WTC11 (cell line): ENCODE data around the gene PAK6. TPM values are rescaled to one million over a fixed set of nuclear protein-coding genes. Genes with fewer than 3 reads are reported as not detected.

ENCODE experiments used
- ARID4B ChIP-seq: sonication (generic); formaldehyde crosslinking; IDR thresholded peaks from 2 replicates; pipeline ENCODE4 v1.8.0; 2023; ENCODE audit warnings: missing genetic modification reagents, mild to moderate bottlenecking, borderline replicate concordance
- CREB1 ChIP-seq: sonication (generic); formaldehyde crosslinking; IDR thresholded peaks from 2 replicates; pipeline ENCODE4 v1.8.0; 2023; ENCODE audit warnings: mild to moderate bottlenecking, missing genetic modification reagents
- ELF4 ChIP-seq: sonication (generic); formaldehyde crosslinking; IDR thresholded peaks from 2 replicates; pipeline ENCODE4 v1.8.1; 2022; ENCODE audit warnings: low read depth, mild to moderate bottlenecking, moderate library complexity, missing genetic modification reagents
- EMX1 ChIP-seq: fragments of 250-450 bp; sonication (Bioruptor Pico); IDR thresholded peaks from 2 replicates; pipeline ENCODE4 v1.8.0; 2021; ENCODE audit warnings: mild to moderate bottlenecking
- ESRRA ChIP-seq: sonication (generic); formaldehyde crosslinking; IDR thresholded peaks from 2 replicates; pipeline ENCODE4 v1.8.1; 2022; ENCODE audit warnings: mild to moderate bottlenecking, missing genetic modification reagents, borderline replicate concordance
- FOXJ3 ChIP-seq: sonication (generic); formaldehyde crosslinking; IDR thresholded peaks from 2 replicates; pipeline ENCODE4 v1.9.0; 2021; ENCODE audit warnings: missing genetic modification reagents, mild to moderate bottlenecking, borderline replicate concordance
- GABPB1 ChIP-seq: sonication (generic); formaldehyde crosslinking; IDR thresholded peaks from 2 replicates; pipeline ENCODE4 v1.8.1; 2023; ENCODE audit warnings: mild to moderate bottlenecking, missing genetic modification reagents
- GRHL2 ChIP-seq: fragments of 250-450 bp; sonication (Bioruptor Pico); IDR thresholded peaks from 2 replicates; pipeline ENCODE4 v1.8.0; 2022; ENCODE audit warnings: mild to moderate bottlenecking, moderate library complexity; ENCODE audit not compliant: insufficient replicate concordance, severe bottlenecking
- HMGA2 ChIP-seq: fragments of 250-450 bp; sonication (Bioruptor Pico); IDR thresholded peaks from 2 replicates; pipeline ENCODE4 v1.4.0; 2021; ENCODE audit warnings: mild to moderate bottlenecking, moderate library complexity
- IRF2 ChIP-seq: sonication (generic); formaldehyde crosslinking; IDR thresholded peaks from 2 replicates; pipeline ENCODE4 v1.8.0; 2022; ENCODE audit warnings: low read depth, missing genetic modification reagents, borderline replicate concordance
- JUN ChIP-seq: sonication (generic); formaldehyde crosslinking; IDR thresholded peaks from 2 replicates; pipeline ENCODE4 v1.8.0; 2023; ENCODE audit warnings: mild to moderate bottlenecking, missing genetic modification reagents
- KAT7 ChIP-seq: sonication (generic); formaldehyde crosslinking; IDR thresholded peaks from 2 replicates; pipeline ENCODE4 v1.8.1; 2023; ENCODE audit warnings: missing genetic modification reagents, mild to moderate bottlenecking, borderline replicate concordance
- MAX ChIP-seq: sonication (generic); formaldehyde crosslinking; IDR thresholded peaks from 2 replicates; pipeline ENCODE4 v1.8.0; 2022; ENCODE audit warnings: mild to moderate bottlenecking, missing genetic modification reagents
- MXD4 ChIP-seq: fragments of 250-450 bp; sonication (Bioruptor Pico); IDR thresholded peaks from 2 replicates; pipeline ENCODE4 v1.8.0; 2021; ENCODE audit warnings: mild to moderate bottlenecking, moderate library complexity, borderline replicate concordance
- PRRX2 ChIP-seq: fragments of 250-450 bp; sonication (Bioruptor Pico); IDR thresholded peaks from 2 replicates; pipeline ENCODE4 v1.8.0; 2021; ENCODE audit warnings: mild to moderate bottlenecking
- RELA ChIP-seq: sonication (generic); formaldehyde crosslinking; IDR thresholded peaks from 2 replicates; pipeline ENCODE4 v1.8.1; 2022; ENCODE audit warnings: missing genetic modification reagents, mild to moderate bottlenecking, borderline replicate concordance
- SOX15 ChIP-seq: fragments of 250-450 bp; sonication (Bioruptor Pico); IDR thresholded peaks from 2 replicates; pipeline ENCODE4 v1.9.0; 2021; ENCODE audit warnings: mild to moderate bottlenecking
- TEAD1 ChIP-seq: sonication (generic); formaldehyde crosslinking; IDR thresholded peaks from 2 replicates; pipeline ENCODE4 v1.8.0; 2022; ENCODE audit warnings: mild to moderate bottlenecking, missing genetic modification reagents
- TP53 ChIP-seq: sonication (generic); formaldehyde crosslinking; IDR thresholded peaks from 2 replicates; pipeline ENCODE4 v1.8.1; 2023; ENCODE audit warnings: mild to moderate bottlenecking, missing genetic modification reagents
- ZBTB21 ChIP-seq: sonication (generic); formaldehyde crosslinking; IDR thresholded peaks from 2 replicates; pipeline ENCODE4 v1.8.1; 2023; ENCODE audit warnings: mild to moderate bottlenecking, missing genetic modification reagents, borderline replicate concordance
- ZNF138 ChIP-seq: sonication (generic); formaldehyde crosslinking; conservative IDR thresholded peaks from 2 replicates; pipeline ENCODE4 v1.8.1; 2022; ENCODE audit warnings: mild to moderate bottlenecking, moderate library complexity, missing genetic modification reagents
- ZNF396 ChIP-seq: fragments of 250-450 bp; sonication (Bioruptor Pico); IDR thresholded peaks from 2 replicates; pipeline ENCODE4 v1.8.0; 2021; ENCODE audit warnings: mild to moderate bottlenecking, moderate library complexity, borderline replicate concordance
- ZSCAN18 ChIP-seq: fragments of 250-450 bp; sonication (Bioruptor Pico); IDR thresholded peaks from 2 replicates; pipeline ENCODE4 v2.1.2; 2022; ENCODE audit warnings: mild to moderate bottlenecking, moderate library complexity
- total RNA-seq: library from RNA; stranded (reverse); gene quantifications from 3 replicates; pipeline ENCODE4 v1.2.3, GENCODE V29; 2021
- TF ChIP-seq, protein P1 (sequence below): fragments of 250-450 bp; sonication (Bioruptor Pico); IDR thresholded peaks from 2 replicates; pipeline ENCODE4 v1.8.0; 2021; ENCODE audit warnings: mild to moderate bottlenecking
- TF ChIP-seq, protein P2 (sequence below): sonication (generic); formaldehyde crosslinking; IDR thresholded peaks from 2 replicates; pipeline ENCODE4 v1.8.1; 2022; ENCODE audit warnings: low read depth, missing genetic modification reagents, borderline replicate concordance
- TF ChIP-seq, protein P3 (sequence below): sonication (generic); formaldehyde crosslinking; IDR thresholded peaks from 2 replicates; pipeline ENCODE4 v1.8.1; 2022; ENCODE audit warnings: mild to moderate bottlenecking, moderate library complexity, missing genetic modification reagents

The PAK6 gene
- total RNA-seq, 1 experiment from 2014 or later = 11.7 TPM

DNA sequence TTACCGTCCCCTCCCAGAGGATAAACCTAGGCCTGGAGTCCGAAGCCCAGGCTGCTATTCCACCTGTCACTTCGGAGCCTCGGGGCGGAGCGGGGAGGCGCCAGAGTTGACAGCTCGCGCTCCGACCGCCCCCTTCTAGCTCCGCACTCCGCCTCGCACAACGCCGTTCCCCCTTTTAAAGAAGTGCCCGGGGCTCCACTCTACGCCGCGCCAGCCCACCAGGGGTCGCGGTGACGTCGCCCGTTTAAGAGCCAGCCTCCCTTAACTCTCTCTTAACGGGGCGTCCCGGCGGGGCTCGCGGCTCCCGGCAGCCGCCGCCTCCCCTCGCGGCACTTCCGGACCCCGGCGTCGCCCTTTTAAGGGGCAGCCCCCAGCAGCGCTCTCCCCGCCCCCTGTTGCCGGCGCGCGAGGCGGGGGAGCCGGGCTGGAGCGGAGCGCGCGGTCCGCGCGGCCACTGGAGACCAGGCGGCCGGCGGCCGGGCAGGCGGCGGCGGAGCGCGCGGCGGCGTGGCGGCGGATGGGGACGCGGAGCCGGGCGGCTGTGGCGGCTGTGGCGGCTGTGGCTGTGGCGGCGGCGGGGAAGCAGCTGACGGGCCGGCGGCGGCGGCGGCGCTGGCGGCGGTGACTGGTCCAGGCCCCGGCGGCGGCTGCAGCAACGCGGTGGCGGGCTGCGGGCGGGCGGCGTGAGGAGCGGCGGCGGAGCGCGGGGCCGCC lies 84.5 kb downstream of the PAK6 start, which contains the start of gene INAFM2 (continued):
- TF ChIP-seq GRHL2 = no peak
- no peak for TF ChIP-seq ZBTB21 (CRISPR knock-in tag)
- TF ChIP-seq ZNF396 (CRISPR knock-in tag) = no peak
- TF ChIP-seq RELA (CRISPR knock-in tag) = no peak; the same call in 1 of the 2 replicates
- TF ChIP-seq, protein P1, sequence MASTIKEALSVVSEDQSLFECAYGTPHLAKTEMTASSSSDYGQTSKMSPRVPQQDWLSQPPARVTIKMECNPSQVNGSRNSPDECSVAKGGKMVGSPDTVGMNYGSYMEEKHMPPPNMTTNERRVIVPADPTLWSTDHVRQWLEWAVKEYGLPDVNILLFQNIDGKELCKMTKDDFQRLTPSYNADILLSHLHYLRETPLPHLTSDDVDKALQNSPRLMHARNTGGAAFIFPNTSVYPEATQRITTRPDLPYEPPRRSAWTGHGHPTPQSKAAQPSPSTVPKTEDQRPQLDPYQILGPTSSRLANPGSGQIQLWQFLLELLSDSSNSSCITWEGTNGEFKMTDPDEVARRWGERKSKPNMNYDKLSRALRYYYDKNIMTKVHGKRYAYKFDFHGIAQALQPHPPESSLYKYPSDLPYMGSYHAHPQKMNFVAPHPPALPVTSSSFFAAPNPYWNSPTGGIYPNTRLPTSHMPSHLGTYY (CRISPR knock-in tag) = no peak
- TF ChIP-seq, protein P2, sequence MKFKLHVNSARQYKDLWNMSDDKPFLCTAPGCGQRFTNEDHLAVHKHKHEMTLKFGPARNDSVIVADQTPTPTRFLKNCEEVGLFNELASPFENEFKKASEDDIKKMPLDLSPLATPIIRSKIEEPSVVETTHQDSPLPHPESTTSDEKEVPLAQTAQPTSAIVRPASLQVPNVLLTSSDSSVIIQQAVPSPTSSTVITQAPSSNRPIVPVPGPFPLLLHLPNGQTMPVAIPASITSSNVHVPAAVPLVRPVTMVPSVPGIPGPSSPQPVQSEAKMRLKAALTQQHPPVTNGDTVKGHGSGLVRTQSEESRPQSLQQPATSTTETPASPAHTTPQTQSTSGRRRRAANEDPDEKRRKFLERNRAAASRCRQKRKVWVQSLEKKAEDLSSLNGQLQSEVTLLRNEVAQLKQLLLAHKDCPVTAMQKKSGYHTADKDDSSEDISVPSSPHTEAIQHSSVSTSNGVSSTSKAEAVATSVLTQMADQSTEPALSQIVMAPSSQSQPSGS = no peak
- TF ChIP-seq PRRX2 (CRISPR knock-in tag) = no peak
- TF ChIP-seq IRF2 (CRISPR knock-in tag) = no peak
- TF ChIP-seq MXD4 (CRISPR knock-in tag) = no peak
- no peak for TF ChIP-seq SOX15 (CRISPR knock-in tag)
- TF ChIP-seq TEAD1 = peak; percentile 87
- TF ChIP-seq CREB1 (CRISPR knock-in tag) = no peak
- no peak for TF ChIP-seq KAT7 (CRISPR knock-in tag)
- no peak for TF ChIP-seq TP53 (CRISPR knock-in tag)
- no peak for TF ChIP-seq ZNF138
- TF ChIP-seq ELF4 (CRISPR knock-in tag) = 0 out of 2 replicates have a peak, but pooled peaks have one; percentile 56
- TF ChIP-seq, protein P3, sequence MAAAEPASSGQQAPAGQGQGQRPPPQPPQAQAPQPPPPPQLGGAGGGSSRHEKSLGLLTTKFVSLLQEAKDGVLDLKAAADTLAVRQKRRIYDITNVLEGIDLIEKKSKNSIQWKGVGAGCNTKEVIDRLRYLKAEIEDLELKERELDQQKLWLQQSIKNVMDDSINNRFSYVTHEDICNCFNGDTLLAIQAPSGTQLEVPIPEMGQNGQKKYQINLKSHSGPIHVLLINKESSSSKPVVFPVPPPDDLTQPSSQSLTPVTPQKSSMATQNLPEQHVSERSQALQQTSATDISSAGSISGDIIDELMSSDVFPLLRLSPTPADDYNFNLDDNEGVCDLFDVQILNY = peak; percentile 89; the same call in 1 of the 2 replicates
- no peak for TF ChIP-seq GABPB1 (CRISPR knock-in tag)
- TF ChIP-seq MAX = peak; percentile 96
- no peak for TF ChIP-seq ZSCAN18 (CRISPR knock-in tag)
- TF ChIP-seq HMGA2 (CRISPR knock-in tag) = no peak
- TF ChIP-seq JUN (CRISPR knock-in tag) = no peak
- no peak for TF ChIP-seq FOXJ3
- no peak for TF ChIP-seq ESRRA (CRISPR knock-in tag)
- TF ChIP-seq EMX1 (CRISPR knock-in tag) = no peak
- peak; percentile 94; the same call in 1 of the 2 replicates for TF ChIP-seq ARID4B
- TF ChIP-seq, all 79 proteins: peak for 19
